ENCODE results near the gene SLC35G1.

The SLC35G1 gene

DNA sequence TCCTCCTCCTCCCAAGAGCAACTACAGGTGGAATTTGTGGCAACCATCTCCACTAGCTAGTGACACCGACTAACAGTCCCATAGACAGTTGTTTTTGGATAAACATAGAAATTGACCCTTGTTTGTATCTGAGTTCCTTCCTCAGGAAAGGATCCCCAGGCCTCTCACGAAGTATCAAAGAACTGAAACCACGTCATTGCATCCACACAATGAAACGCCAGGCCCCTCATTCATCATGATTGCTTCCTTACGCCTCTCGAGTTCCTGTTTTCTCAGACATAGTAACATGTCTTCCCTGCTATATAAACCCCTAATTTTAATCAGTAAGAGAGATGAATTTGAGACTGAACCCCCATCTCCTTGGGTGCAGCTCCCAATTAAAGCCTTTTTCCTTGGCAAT is 18.1 kb downstream of the SLC35G1 start:
- Histone ChIP-seq H3K4me3 (replicated peaks; ENCODE audit: low read depth, low read length) (no peak overlapping the region), H3K27me3 (replicated peaks; ENCODE audit: control insufficient read depth, insufficient read depth, low read length) (no peaks in the 10 kb centered on the region), H3K36me3 (ENCODE audit: control insufficient read depth, insufficient read depth, low read length) (no peaks in the 10 kb centered on the region)
- DNase-seq (ENCODE audit: extremely low read depth, insufficient read length): no peak
- TF ChIP-seq, protein P1, sequence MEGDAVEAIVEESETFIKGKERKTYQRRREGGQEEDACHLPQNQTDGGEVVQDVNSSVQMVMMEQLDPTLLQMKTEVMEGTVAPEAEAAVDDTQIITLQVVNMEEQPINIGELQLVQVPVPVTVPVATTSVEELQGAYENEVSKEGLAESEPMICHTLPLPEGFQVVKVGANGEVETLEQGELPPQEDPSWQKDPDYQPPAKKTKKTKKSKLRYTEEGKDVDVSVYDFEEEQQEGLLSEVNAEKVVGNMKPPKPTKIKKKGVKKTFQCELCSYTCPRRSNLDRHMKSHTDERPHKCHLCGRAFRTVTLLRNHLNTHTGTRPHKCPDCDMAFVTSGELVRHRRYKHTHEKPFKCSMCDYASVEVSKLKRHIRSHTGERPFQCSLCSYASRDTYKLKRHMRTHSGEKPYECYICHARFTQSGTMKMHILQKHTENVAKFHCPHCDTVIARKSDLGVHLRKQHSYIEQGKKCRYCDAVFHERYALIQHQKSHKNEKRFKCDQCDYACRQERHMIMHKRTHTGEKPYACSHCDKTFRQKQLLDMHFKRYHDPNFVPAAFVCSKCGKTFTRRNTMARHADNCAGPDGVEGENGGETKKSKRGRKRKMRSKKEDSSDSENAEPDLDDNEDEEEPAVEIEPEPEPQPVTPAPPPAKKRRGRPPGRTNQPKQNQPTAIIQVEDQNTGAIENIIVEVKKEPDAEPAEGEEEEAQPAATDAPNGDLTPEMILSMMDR (IDR thresholded peaks at IDR 0.05; ENCODE audit: insufficient read depth, low read length, poor library complexity, severe bottlenecking): no peak

DNA sequence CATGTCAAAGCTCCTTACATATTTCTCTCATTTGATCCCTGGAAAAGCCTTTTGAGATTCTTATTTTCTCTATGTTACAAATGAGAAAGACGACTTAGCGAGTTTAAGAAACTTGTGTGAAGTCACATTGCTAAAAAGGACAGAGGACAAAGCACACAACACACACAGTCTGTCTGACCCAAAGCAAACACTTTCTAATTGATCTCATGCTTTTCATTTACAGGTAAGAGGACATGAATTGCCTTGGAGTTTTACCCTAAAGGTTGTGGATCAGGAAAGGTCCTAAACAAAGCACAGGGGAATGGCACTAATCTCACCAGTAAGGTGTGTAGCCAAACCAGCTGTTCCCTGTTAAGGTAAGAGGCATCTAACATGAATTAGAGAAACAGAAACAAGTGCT is 18.7 kb downstream of the SLC35G1 start:
- H3K4me3 ChIP-seq (replicated peaks; ENCODE audit: low read depth, low read length): no peak overlapping the region
- no peaks in the 10 kb centered on the region for H3K27me3 ChIP-seq (replicated peaks; ENCODE audit: control insufficient read depth, insufficient read depth, low read length)
- TF ChIP-seq, protein P1 (IDR thresholded peaks at IDR 0.05; ENCODE audit: insufficient read depth, low read length, poor library complexity, severe bottlenecking): no peak
- H3K36me3 ChIP-seq (ENCODE audit: control insufficient read depth, insufficient read depth, low read length): no peaks in the 10 kb centered on the region
- no peak for DNase-seq (ENCODE audit: extremely low read depth, insufficient read length)

DNA sequence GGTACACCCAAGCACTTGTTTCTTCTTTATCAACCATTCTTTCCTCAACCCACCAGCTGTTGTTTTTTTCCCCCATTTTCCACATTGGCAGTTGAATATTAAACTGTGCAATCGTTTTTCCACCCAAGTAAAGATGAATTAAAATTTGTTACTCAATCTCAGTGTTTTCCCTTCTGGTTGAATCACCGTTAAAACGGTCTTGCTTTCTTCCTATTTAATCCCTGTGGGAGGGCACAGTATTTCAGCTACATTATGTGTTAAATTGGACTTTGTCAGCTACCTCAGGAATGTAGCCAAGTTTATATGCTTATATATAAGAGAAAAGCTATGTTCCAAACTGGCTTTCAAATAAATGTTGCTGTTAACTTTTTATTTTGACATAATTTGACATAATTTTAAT is 19.9 kb downstream of the SLC35G1 start:
- Histone ChIP-seq H3K4me3 (replicated peaks; ENCODE audit: low read depth, low read length) (no peak overlapping the region), H3K36me3 (ENCODE audit: control insufficient read depth, insufficient read depth, low read length) (no peaks in the 10 kb centered on the region), H3K27me3 (replicated peaks; ENCODE audit: control insufficient read depth, insufficient read depth, low read length) (no peaks in the 10 kb centered on the region)
- TF ChIP-seq, protein P1 (IDR thresholded peaks at IDR 0.05; ENCODE audit: insufficient read depth, low read length, poor library complexity, severe bottlenecking): no peak
- DNase-seq (ENCODE audit: extremely low read depth, insufficient read length): no peak

DNA sequence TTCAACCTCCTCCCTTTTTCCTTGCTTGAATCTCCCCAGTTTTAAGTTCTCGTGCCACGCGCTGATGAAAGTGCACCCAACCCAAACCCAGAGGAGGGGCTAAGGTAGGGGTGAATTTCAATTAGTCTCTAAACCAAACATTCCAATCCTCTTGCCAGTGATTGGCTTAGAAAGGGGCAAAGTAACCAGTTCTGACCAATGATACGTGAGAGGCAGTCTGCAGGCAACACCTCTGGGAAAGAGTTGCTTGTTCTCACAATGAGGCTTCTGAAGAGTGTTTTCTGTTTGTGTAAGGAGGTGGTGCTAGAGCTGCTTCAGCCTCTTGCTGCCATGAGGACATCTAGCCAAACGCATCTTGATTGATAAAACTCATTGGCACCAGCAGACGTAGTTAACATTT is 21.8 kb downstream of the SLC35G1 start:
- Histone ChIP-seq H3K36me3 (ENCODE audit: control insufficient read depth, insufficient read depth, low read length) (no peaks in the 10 kb centered on the region), H3K4me3 (replicated peaks; ENCODE audit: low read depth, low read length) (no peak overlapping the region), H3K27me3 (replicated peaks; ENCODE audit: control insufficient read depth, insufficient read depth, low read length) (no peaks in the 10 kb centered on the region)
- no peak for DNase-seq (ENCODE audit: extremely low read depth, insufficient read length)
- TF ChIP-seq, protein P1 (IDR thresholded peaks at IDR 0.05; ENCODE audit: insufficient read depth, low read length, poor library complexity, severe bottlenecking): no peak

DNA sequence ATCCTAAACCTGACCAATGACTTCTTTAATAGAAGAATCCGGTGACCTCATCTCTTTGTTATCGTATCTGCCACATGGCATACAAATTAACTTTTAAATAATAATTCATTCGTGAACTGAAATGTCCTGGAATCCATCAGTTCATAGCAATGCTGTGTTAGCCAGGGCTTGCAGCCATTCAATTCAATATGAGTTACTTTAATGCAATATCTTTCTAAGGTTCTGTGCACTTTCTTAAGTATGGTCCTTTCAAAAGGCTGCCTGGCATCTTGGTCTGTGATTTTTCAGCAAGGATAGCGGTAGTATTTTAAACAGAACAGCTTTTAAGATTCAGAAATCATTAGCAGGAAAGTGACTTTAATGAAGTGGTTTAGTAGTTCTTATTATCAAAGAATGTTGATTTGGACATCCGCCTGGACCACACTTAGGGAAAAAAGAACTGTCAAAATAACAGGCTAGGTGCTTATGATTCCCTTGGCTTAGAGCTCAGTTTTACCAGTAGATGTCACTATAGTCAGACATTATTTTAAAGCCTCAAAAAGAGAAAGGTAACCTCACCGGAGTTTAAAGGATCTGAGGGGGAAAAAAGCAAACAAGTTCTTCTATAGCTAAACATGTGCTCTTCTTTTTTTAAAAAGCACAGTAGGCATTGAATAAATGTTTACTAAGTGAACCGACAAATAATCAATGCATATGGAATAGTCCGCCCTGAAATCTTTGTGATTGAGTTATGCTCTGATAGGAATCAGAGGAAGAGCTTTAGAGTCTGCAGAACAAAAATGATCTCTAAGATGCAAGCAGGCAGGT is 22.7 kb downstream of the SLC35G1 start:
- Histone ChIP-seq H3K27me3 (replicated peaks; ENCODE audit: control insufficient read depth, insufficient read depth, low read length) (no peaks in the 10 kb centered on the region), H3K36me3 (ENCODE audit: control insufficient read depth, insufficient read depth, low read length) (no peaks in the 10 kb centered on the region), H3K4me3 (replicated peaks; ENCODE audit: low read depth, low read length) (no peak overlapping the region)
- TF ChIP-seq, protein P1 (IDR thresholded peaks at IDR 0.05; ENCODE audit: insufficient read depth, low read length, poor library complexity, severe bottlenecking): peak; percentile 46
- no peak for DNase-seq (ENCODE audit: extremely low read depth, insufficient read length)

DNA sequence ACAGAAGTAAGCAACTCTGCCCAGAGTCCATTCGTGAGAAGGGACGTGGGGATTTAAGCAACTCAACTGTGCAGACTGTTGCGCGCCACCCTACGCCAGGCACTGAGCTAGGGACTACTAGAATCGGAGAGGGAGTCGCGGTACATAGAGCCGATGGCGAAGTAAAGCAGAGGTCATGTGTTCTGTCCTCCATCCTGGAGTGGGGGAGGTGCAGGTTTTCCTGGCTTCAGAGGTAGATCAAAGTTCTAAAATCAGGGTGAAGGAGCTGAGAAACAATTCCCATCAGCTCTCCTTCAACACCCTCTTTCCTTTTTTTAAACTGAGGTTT is 23.2 kb downstream of the SLC35G1 start:
- DNase-seq (ENCODE audit: extremely low read depth, insufficient read length): no peak
- TF ChIP-seq, protein P1 (IDR thresholded peaks at IDR 0.05; ENCODE audit: insufficient read depth, low read length, poor library complexity, severe bottlenecking): no peak
- H3K4me3 ChIP-seq (replicated peaks; ENCODE audit: low read depth, low read length): no peak overlapping the region

More for the DNA sequence above, 23.2 kb downstream of the SLC35G1 start:
- Histone ChIP-seq H3K27me3 (replicated peaks; ENCODE audit: control insufficient read depth, insufficient read depth, low read length) (no peaks in the 10 kb centered on the region), H3K36me3 (ENCODE audit: control insufficient read depth, insufficient read depth, low read length) (no peaks in the 10 kb centered on the region)

Data from GM06990 (cell line).